AG09319 (cell line): Measurements from ENCODE around the gene MYO5B.

Experiments
- DNase-seq: peaks from one replicate; pipeline ENCODE4 v3.0.0-alpha.2; 2010; ENCODE audit warnings: low read depth; ENCODE audit errors: extremely low read depth
- TF ChIP-seq, protein P1 (sequence below): IDR thresholded peaks from 2 replicates; pipeline ENCODE4 v1.5.1; 2011; ENCODE audit warnings: low read depth, mild to moderate bottlenecking, inconsistent platforms, low read length, moderate library complexity

Gene MYO5B

DNA sequence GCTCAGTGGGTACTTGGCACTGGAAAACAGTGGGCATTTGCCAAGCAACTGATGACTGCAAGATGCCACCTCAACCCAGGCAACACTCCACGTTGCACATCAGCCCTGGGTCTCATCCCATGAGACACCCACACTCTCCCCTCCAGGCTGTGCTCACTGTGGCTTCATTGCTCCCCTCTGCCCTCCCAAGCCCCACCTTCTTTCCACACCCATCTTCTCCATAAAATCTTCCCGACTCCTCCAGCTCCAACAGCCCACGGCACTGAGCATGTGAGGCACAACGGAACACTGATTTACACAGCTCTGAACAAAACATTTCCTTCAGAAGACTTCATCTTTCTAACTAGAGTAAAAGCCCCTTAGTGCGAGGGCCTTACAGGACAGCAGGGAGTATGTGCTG lies 263.8 kb downstream of the MYO5B start:
- DNase-seq = no peak
- TF ChIP-seq, protein P1, sequence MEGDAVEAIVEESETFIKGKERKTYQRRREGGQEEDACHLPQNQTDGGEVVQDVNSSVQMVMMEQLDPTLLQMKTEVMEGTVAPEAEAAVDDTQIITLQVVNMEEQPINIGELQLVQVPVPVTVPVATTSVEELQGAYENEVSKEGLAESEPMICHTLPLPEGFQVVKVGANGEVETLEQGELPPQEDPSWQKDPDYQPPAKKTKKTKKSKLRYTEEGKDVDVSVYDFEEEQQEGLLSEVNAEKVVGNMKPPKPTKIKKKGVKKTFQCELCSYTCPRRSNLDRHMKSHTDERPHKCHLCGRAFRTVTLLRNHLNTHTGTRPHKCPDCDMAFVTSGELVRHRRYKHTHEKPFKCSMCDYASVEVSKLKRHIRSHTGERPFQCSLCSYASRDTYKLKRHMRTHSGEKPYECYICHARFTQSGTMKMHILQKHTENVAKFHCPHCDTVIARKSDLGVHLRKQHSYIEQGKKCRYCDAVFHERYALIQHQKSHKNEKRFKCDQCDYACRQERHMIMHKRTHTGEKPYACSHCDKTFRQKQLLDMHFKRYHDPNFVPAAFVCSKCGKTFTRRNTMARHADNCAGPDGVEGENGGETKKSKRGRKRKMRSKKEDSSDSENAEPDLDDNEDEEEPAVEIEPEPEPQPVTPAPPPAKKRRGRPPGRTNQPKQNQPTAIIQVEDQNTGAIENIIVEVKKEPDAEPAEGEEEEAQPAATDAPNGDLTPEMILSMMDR = no peak

DNA sequence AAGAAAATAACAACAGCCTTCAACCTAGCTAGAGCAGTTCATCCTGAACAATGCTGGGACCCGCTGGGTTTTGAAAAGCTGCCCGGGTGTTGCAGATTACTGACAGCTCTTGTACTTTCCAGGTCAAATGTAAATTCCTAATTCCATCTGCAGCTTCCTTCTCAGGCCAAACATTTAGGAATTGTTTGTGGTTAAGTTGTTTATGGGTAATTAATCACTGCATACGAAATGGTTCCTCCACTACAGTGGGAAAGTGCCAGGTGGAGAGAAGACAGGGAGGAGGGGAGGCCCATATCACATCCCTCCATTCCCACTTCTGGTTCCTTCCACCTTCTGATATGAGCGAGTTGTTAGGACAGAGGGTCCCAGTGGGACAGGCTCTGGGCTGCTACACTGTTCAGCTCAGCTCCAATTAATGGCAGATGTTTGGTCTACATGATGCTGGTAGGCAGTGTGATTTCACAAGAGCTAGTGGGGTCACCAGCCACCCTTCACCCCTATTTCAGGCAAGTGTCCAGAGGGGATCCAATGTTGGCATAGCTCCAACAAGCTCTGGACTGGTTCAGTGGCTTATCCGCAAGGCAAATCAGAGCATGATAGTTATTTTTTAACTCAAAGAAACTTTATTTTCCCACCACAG lies 268.7 kb downstream of the MYO5B start:
- TF ChIP-seq, protein P1 = no peak
- no peak for DNase-seq

DNA sequence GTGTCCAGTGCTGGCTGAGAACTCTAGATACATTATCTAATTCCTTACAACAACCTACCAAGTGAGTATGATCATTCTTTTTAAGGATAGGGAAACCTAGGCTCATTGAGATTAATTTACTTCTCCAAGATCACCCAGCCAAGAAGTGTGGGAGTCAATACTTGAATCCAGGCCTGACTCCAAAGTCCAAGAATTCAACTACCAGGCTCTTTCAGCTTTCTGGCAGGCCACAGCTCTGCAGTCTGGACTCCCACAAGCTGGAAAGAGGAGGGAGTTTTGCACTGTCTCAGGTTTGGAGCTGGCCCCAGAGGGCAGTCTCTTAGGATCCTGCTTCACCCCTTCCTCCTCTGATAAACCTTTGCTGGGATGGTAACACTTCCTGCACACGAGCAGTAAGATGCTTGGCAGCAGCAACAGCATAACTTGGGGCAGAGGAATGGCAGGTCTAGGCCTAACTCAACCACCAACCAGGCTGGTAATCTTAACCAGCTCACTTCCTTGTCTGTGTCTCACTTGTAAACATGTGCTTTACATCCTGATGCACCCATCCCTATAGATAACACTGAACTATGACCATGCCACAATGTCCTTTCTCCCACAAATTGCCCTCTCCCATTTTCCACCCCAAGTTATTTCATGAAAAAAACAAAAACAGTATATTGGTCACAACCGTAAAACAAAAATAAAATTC lies 270.5 kb downstream of the MYO5B start:
- no peak for DNase-seq

DNA sequence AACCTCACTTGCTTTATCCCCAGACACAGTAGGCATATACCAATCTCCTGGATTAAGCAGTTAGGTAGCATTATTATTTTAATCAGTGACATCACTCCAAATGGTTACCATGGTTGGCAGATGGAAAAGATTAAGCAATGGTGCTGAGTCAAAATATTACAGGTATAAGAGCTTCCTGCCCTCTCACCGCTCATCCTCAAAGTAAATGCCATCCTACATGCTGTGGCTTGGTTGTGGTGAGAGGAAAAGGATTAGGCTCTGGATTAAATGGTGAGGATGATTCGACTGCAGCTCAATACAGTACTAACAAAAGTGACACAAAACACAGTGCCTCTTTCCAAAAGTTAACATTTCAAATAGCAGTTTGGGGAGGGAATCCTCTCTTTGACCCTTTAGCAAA lies 272.7 kb downstream of the MYO5B start:
- DNase-seq = no peak
- TF ChIP-seq, protein P1 = no peak

More for the DNA sequence above, 270.5 kb downstream of the MYO5B start:
- TF ChIP-seq, protein P1 = no peak

DNA sequence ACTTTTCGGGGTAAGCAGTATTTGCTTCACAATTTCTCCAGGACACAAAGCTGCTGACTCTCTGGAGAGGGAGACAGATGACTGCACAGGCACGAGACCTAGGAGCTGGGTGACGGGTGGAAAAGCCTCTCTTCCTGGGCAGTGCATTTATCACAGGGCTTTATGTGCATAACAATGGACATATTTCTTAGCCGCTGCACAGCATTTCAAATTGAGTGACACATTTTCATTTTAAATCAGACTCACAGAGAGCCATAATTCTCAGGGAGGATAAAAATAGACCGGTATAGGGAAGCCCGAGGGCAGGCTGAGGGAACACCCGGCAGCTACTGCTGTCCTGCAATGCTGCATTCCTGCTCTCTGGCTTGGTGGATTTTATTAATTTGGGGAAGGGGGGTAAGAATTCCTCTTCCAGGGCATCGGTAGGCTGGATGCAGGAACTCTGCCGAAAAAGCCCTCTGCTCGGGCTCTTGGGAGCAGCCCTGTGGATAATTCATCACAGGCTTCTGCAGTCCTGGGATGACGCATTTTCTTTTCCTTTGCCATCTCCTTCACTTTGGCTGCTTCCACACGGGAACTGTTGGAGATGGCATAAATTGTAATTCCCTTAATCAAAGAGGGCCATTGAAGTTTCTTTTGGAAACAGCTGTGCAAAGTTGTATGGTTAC lies 273.5 kb downstream of the MYO5B start:
- no peak for DNase-seq
- TF ChIP-seq, protein P1 = no peak

DNA sequence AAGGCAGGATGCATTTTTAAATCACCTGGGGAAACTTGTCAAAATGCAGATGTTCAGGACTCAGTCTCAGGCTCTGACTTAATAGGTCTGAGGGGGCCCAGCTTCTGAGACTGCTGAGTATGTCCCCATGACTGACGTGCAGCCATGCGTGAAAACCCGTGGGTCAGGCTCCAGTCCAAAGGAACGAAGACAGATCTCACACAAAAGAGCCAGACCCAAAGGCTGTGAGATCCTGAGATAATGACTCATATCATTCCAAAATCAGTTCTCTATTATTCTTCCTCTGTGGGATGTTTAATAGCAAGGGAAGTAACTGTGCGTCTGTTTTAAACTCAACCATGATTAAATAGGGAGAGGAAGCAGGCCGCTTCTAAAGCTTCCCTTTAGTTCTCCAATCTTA lies 274.2 kb downstream of the MYO5B start:
- no peak for DNase-seq
- TF ChIP-seq, protein P1 = no peak

DNA sequence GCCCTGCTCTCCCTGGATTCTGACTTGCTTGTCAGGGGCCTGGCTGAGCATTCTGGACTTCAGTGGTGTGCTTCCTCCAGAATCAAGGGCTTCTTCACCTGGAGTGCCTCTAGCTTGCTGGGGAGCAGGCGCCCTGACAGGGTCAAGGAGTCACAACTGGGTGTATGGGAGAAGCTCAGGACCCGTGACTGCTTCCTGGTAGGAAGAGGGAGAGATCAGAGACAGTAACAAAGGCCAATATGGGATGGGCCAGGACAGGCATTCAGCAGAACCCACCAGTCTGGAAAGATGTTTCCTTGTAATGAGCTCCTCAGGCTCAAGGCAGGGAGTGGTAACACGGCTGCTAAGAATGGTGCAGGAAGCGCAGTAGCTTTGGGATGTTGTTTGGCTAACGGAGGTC lies 277.2 kb downstream of the MYO5B start:
- DNase-seq = no peak
- TF ChIP-seq, protein P1 = no peak
